GDM1 (cell line): Measurements from ENCODE around the gene GORASP1.

Experiments
- DNase-seq: peaks from one replicate; lab custom pipeline; 2025; lab: John Stamatoyannopoulos, UW

Gene GORASP1

GRCh38 chr3:39141171-39141995 lies 34.0 kb upstream of the GORASP1 start:
- DNase-seq: no peak

- no peak for DNase-seq
These were observed 33.0 kb upstream of the GORASP1 start for GRCh38 chr3:39140341-39140971.

GRCh38 chr3:39139442-39139841 lies 32.0 kb upstream of the GORASP1 start:
- no peak for DNase-seq

GRCh38 chr3:39138804-39139415 lies 31.5 kb upstream of the GORASP1 start:
- no peak for DNase-seq

GRCh38 chr3:39137991-39138803 lies 30.8 kb upstream of the GORASP1 start:
- DNase-seq: no peak

GRCh38 chr3:39137435-39137936 lies 30.1 kb upstream of the GORASP1 start:
- no peak for DNase-seq

GRCh38 chr3:39136533-39137434 lies 29.4 kb upstream of the GORASP1 start:
- DNase-seq: no peak

GRCh38 chr3:39135170-39135805 lies 27.9 kb upstream of the GORASP1 start:
- no peak for DNase-seq

- DNase-seq: no peak
These were observed 26.9 kb upstream of the GORASP1 start for GRCh38 chr3:39134305-39134704.

GRCh38 chr3:39133822-39134221 lies 26.4 kb upstream of the GORASP1 start:
- no peak for DNase-seq

GRCh38 chr3:39133093-39133490 lies 25.7 kb upstream of the GORASP1 start:
- no peak for DNase-seq

GRCh38 chr3:39132096-39133092 lies 25.0 kb upstream of the GORASP1 start:
- DNase-seq: no peak

GRCh38 chr3:39130693-39131265 lies 23.4 kb upstream of the GORASP1 start:
- DNase-seq: no peak

GRCh38 chr3:39130026-39130425 lies 22.6 kb upstream of the GORASP1 start:
- DNase-seq: no peak

- no peak for DNase-seq
These were observed 21.5 kb upstream of the GORASP1 start for GRCh38 chr3:39128951-39129350.

GRCh38 chr3:39127908-39128304 lies 20.5 kb upstream of the GORASP1 start:
- DNase-seq: peak; percentile 21

GRCh38 chr3:39127269-39127907 lies 20.0 kb upstream of the GORASP1 start:
- no peak for DNase-seq

- peak; percentile 65 for DNase-seq
These were observed 19.2 kb upstream of the GORASP1 start for GRCh38 chr3:39126532-39127071.
